Cardiac muscle cell (in vitro differentiated cells and primary cell): ENCODE measurements around the gene SHROOM4. TPM values are rescaled to one million over a fixed set of nuclear protein-coding genes. Genes with fewer than 3 reads are reported as not detected.

Source experiments
- DNase-seq, 2 donors: peaks; one replicate each; pipeline versions ENCODE4 v3.0.0 to v3.0.0-alpha.2; 2010 to 2017; ENCODE audit warnings: low read depth in 1 of 2, low spot score in 1 of 2
- H3K27ac ChIP-seq: fragments of 200-600 bp; sonication (generic); 2 replicates; pipeline ENCODE4 v1.5.1; 2016
- H3K27me3 ChIP-seq: fragments of 200-600 bp; sonication (generic); 2 replicates; pipeline ENCODE4 v1.6.0; 2016; ENCODE audit warnings: control low read depth
- H3K36me3 ChIP-seq: fragments of 200-600 bp; sonication (generic); 2 replicates; pipeline ENCODE4 v1.5.1; 2016; ENCODE audit warnings: control low read depth
- H3K4me1 ChIP-seq: fragments of 200-600 bp; sonication (generic); 2 replicates; pipeline ENCODE4 v1.8.1; 2017; ENCODE audit warnings: low read depth, mild to moderate bottlenecking, mixed run types
- H3K4me3 ChIP-seq: fragments of 200-600 bp; sonication (generic); 2 replicates; pipeline ENCODE4 v1.5.1; 2016; ENCODE audit warnings: mild to moderate bottlenecking
- H3K9me3 ChIP-seq: fragments of 200-600 bp; sonication (generic); 2 replicates; pipeline ENCODE4 v1.5.1; 2017; ENCODE audit warnings: low read depth, mild to moderate bottlenecking, control low read depth
- polyA plus RNA-seq: library from polyadenylated mRNA; unstranded; fragments of >200 nt; fragmentation: Nextera tagmentation; extraction: Ambion mirVana; gene quantifications from 2 replicates; pipeline ENCODE4 v1.2.1, GENCODE V29; 2016
- total RNA-seq: library from RNA; depleted of rRNA; stranded (reverse); fragments of >200 nt; gene quantifications from 2 replicates; pipeline ENCODE4 v1.2.3, GENCODE V29; 2016
- TF ChIP-seq, protein P1 (sequence below): IDR thresholded peaks from 2 replicates; pipeline ENCODE4 v1.5.1; 2012; ENCODE audit warnings: low read depth, mild to moderate bottlenecking, low read length

The SHROOM4 gene, protein sequence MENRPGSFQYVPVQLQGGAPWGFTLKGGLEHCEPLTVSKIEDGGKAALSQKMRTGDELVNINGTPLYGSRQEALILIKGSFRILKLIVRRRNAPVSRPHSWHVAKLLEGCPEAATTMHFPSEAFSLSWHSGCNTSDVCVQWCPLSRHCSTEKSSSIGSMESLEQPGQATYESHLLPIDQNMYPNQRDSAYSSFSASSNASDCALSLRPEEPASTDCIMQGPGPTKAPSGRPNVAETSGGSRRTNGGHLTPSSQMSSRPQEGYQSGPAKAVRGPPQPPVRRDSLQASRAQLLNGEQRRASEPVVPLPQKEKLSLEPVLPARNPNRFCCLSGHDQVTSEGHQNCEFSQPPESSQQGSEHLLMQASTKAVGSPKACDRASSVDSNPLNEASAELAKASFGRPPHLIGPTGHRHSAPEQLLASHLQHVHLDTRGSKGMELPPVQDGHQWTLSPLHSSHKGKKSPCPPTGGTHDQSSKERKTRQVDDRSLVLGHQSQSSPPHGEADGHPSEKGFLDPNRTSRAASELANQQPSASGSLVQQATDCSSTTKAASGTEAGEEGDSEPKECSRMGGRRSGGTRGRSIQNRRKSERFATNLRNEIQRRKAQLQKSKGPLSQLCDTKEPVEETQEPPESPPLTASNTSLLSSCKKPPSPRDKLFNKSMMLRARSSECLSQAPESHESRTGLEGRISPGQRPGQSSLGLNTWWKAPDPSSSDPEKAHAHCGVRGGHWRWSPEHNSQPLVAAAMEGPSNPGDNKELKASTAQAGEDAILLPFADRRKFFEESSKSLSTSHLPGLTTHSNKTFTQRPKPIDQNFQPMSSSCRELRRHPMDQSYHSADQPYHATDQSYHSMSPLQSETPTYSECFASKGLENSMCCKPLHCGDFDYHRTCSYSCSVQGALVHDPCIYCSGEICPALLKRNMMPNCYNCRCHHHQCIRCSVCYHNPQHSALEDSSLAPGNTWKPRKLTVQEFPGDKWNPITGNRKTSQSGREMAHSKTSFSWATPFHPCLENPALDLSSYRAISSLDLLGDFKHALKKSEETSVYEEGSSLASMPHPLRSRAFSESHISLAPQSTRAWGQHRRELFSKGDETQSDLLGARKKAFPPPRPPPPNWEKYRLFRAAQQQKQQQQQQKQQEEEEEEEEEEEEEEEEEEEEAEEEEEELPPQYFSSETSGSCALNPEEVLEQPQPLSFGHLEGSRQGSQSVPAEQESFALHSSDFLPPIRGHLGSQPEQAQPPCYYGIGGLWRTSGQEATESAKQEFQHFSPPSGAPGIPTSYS (N-terminal part only)
- 1.8 and 1.9 TPM in 2 replicates for total RNA-seq
- 0.17 and 1.3 TPM in 2 replicates for polyA plus RNA-seq

DNA sequence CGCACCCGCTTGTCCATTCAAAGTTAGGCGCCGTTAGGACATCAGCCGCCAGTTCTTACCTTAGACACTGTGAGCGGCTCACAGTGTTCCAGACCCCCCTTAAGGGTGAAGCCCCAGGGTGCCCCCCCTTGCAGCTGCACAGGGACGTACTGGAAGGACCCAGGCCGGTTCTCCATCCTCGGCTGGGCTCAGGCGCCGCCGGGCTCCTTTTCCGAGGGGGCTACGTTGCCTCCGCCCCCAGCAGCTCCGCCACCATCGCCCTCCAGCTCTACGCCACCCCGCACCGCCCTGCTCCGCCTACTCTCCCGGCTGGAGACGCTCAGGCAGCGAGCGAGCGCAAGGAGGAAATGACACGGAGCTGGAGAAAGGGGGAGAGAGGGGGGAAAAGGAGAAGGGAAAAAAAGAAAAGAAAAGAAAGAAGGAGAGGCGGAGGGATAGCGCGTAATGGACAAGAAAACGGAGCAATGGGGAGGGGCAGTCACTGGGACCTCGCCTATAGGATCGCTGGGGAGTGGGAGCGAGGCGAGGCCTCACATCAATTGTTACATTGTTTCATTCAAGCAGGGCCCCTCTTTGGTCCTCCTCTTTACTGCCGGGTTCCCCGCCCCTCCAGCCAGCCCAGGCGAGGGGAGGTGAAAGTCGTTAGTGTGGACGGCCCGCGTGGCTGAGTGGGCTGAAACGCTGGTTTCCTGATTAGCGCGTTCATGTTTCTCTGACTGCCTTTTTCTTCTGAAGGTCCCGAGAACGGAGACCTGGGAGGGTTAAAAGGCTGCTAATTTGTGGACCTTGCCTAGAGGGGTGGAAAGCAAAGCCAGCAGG lies at the start of gene SHROOM4:
Gene SHROOM4, minus strand, starts transcription at position 352 of the 819 bp plus-strand sequence. Its CDS starts 176 bp downstream, at position 176.
- Histone ChIP-seq H3K27ac (no peak within 1 kb of the TSS), H3K4me1 (peaks cover 5% of the 10 kb centered on the region), H3K9me3 (no peaks in the 10 kb centered on the region), H3K36me3 (no peaks in the 10 kb centered on the region), H3K4me3 (peak within 1 kb of the TSS; percentile 32), H3K27me3 (no peaks in the 10 kb centered on the region)
- peak; percentile 33 to 73 for DNase-seq
- TF ChIP-seq, protein P1, sequence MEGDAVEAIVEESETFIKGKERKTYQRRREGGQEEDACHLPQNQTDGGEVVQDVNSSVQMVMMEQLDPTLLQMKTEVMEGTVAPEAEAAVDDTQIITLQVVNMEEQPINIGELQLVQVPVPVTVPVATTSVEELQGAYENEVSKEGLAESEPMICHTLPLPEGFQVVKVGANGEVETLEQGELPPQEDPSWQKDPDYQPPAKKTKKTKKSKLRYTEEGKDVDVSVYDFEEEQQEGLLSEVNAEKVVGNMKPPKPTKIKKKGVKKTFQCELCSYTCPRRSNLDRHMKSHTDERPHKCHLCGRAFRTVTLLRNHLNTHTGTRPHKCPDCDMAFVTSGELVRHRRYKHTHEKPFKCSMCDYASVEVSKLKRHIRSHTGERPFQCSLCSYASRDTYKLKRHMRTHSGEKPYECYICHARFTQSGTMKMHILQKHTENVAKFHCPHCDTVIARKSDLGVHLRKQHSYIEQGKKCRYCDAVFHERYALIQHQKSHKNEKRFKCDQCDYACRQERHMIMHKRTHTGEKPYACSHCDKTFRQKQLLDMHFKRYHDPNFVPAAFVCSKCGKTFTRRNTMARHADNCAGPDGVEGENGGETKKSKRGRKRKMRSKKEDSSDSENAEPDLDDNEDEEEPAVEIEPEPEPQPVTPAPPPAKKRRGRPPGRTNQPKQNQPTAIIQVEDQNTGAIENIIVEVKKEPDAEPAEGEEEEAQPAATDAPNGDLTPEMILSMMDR: no peak

DNA sequence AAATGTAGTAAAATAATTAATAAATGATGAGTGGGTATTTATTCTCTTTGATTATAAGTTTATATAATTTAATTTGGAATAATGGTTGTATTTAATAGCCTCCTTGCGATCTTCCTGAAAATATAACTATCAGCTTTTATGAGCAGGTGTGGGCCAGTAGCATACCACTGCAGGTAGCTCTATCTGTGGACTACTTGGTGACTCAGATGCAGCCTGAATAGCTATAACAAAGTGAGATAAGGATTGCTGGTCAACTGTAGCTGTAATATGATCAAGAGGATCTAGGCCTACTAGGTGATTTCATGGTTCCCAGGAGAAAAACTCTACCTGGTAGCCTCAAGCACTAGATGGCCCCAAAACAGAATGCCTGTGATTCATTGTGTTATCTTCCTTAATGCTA lies 49.5 kb upstream of the SHROOM4 start:
- no peak overlapping the region for H3K27ac ChIP-seq
- H3K9me3 ChIP-seq: no peaks in the 10 kb centered on the region
- H3K4me3 ChIP-seq: no peak overlapping the region
- TF ChIP-seq, protein P1: no peak
- DNase-seq: no peak
- H3K27me3 ChIP-seq: no peaks in the 10 kb centered on the region
- no peaks in the 10 kb centered on the region for H3K36me3 ChIP-seq
- H3K4me1 ChIP-seq: no peaks in the 10 kb centered on the region

DNA sequence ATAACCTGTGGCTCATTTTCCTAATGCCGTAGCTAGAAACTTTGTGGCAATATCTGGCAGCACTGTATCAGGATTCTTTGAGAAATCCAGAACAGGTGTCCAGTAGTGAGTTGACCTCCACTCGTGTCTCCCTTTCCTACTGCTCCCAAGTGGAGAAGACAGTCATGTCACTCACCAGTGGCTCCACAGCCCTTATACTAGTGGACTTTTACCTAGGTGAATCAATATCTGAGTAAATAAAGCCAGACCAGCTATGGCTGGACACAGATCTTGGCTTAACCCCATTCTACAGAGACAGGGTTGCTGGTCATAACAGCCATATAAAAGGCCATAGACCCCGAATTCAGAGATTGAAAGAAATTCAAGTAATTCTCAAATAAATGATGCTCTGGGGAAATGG lies 46.5 kb upstream of the SHROOM4 start:
- Histone ChIP-seq H3K4me1 (no peaks in the 10 kb centered on the region), H3K27ac (no peak overlapping the region), H3K36me3 (no peaks in the 10 kb centered on the region), H3K9me3 (no peaks in the 10 kb centered on the region), H3K27me3 (no peaks in the 10 kb centered on the region), H3K4me3 (no peak overlapping the region)
- DNase-seq: no peak
- TF ChIP-seq, protein P1: no peak

DNA sequence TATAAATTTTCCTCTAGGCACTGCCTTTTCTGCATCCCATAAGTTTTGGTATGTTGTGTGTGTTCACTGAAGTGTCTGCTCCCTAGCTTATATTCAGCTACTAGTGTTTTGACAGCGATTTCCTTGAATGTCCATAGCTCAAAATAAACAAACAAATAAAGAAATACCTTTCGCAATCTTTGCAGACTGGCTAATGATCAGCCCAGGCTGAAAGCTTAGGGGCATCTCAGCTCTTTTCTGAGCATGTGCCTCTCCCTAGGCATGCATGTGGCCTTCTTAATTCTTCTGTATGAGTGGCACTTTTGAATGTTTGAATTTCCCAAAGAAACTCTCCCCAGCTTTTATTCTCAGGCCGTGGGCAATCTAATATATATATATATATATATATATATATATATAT lies 44.6 kb upstream of the SHROOM4 start:
- Histone ChIP-seq H3K27ac (no peak overlapping the region), H3K4me3 (no peak overlapping the region), H3K9me3 (no peaks in the 10 kb centered on the region), H3K27me3 (no peaks in the 10 kb centered on the region), H3K4me1 (no peaks in the 10 kb centered on the region), H3K36me3 (no peaks in the 10 kb centered on the region)
- no peak for DNase-seq
- TF ChIP-seq, protein P1: no peak
